ENCODE measurements around the gene RNF144A. TPM values are rescaled to one million over a fixed set of nuclear protein-coding genes. Genes with fewer than 3 reads are reported as not detected.

RNF144A gene
- total and polyA plus RNA-seq, 7 donors: 2.4 to 15.6 (median 8.7) TPM

GRCh38 chr2:6931753-6932152 lies 14.5 kb downstream of the RNF144A start:
- ATAC-seq (no peak), DNase-seq (no peak)
- intact Hi-C loops (cut with DNase I): no loop called here
- H3K36me3 ChIP-seq (ENCODE audit: insufficient read depth in 1 of 2, low read depth in 1 of 2): no peaks in the 10 kb centered on the region
- H3K9me3 ChIP-seq: no peaks in the 10 kb centered on the region
- no peaks in the 10 kb centered on the region for H3K27me3 ChIP-seq (ENCODE audit: insufficient read depth in 3 of 3, low read length in 2 of 3)
- 81 to 90% (median 82%) methylated on average over 1 of the region's 1 CpG for WGBS, 3 donors
- no peak for TF ChIP-seq CTCF (IDR thresholded peaks at IDR 0.05)
- peak overlapping the region; percentile 30 for H3K27ac ChIP-seq
- H3K4me3 ChIP-seq: no peak overlapping the region
- peaks cover 44% of the 10 kb centered on the region for H3K4me1 ChIP-seq

GRCh38 chr2:6932206-6932605 lies 15.0 kb downstream of the RNF144A start:
- TF ChIP-seq CTCF (IDR thresholded peaks at IDR 0.05): no peak
- Histone ChIP-seq H3K27me3 (ENCODE audit: insufficient read depth in 3 of 3, low read length in 2 of 3) (no peaks in the 10 kb centered on the region), H3K36me3 (ENCODE audit: insufficient read depth in 1 of 2, low read depth in 1 of 2) (no peaks in the 10 kb centered on the region), H3K9me3 (no peaks in the 10 kb centered on the region), H3K4me3 (no peak overlapping the region), H3K27ac (peak overlapping the region; percentile 30), H3K4me1 (peaks cover 44% of the 10 kb centered on the region)
- 91 to 96% (median 93%) methylated on average over 1 of the region's 1 CpG for WGBS, 3 donors
- ATAC-seq (peak in 3 of 4 donors; percentile 64 to 86 (median 77)), DNase-seq (no peak)
- intact Hi-C loops (cut with DNase I): no loop called here

- ATAC-seq (no peak), DNase-seq (no peak)
- Histone ChIP-seq H3K27ac (no peak overlapping the region), H3K36me3 (ENCODE audit: insufficient read depth in 1 of 2, low read depth in 1 of 2) (no peaks in the 10 kb centered on the region), H3K9me3 (no peaks in the 10 kb centered on the region), H3K4me3 (no peak overlapping the region), H3K4me1 (peaks cover 44% of the 10 kb centered on the region), H3K27me3 (ENCODE audit: insufficient read depth in 3 of 3, low read length in 2 of 3) (no peaks in the 10 kb centered on the region)
- TF ChIP-seq CTCF (IDR thresholded peaks at IDR 0.05): no peak
- intact Hi-C loops (cut with DNase I): no loop called here
- 94 to 98% (median 95%) methylated on average over 7 of the region's 7 CpGs for whole genome bisulfite sequencing, 3 donors
These were observed 15.6 kb downstream of the RNF144A start for GRCh38 chr2:6932828-6933227.

GRCh38 chr2:6933911-6934310 lies 16.7 kb downstream of the RNF144A start:
- no peak for TF ChIP-seq CTCF (IDR thresholded peaks at IDR 0.05)
- Histone ChIP-seq H3K27me3 (ENCODE audit: insufficient read depth in 3 of 3, low read length in 2 of 3) (no peaks in the 10 kb centered on the region), H3K4me3 (no peak overlapping the region), H3K4me1 (peaks cover 43% of the 10 kb centered on the region), H3K27ac (no peak overlapping the region), H3K36me3 (ENCODE audit: insufficient read depth in 1 of 2, low read depth in 1 of 2) (no peaks in the 10 kb centered on the region), H3K9me3 (no peaks in the 10 kb centered on the region)
- intact Hi-C loops (cut with DNase I): no loop called here
- 72 to 80% (median 76%) methylated on average over 3 of the region's 3 CpGs for WGBS, 3 donors
- no peak for ATAC-seq
- no peak for DNase-seq

GRCh38 chr2:6934345-6934744 lies 17.1 kb downstream of the RNF144A start:
- ATAC-seq (no peak), DNase-seq (no peak)
- Histone ChIP-seq H3K27ac (no peak overlapping the region), H3K36me3 (ENCODE audit: insufficient read depth in 1 of 2, low read depth in 1 of 2) (no peaks in the 10 kb centered on the region), H3K9me3 (no peaks in the 10 kb centered on the region), H3K4me3 (no peak overlapping the region), H3K4me1 (peaks cover 47% of the 10 kb centered on the region), H3K27me3 (ENCODE audit: insufficient read depth in 3 of 3, low read length in 2 of 3) (no peaks in the 10 kb centered on the region)
- intact Hi-C loops (cut with DNase I): no loop called here
- WGBS, 3 donors: 91 to 96% (median 91%) methylated on average over 1 of the region's 1 CpG
- TF ChIP-seq CTCF (IDR thresholded peaks at IDR 0.05): no peak

Data from psoas muscle (tissue), 8 donors.